ENCODE data around the gene TMEM201. TPM values are rescaled to one million over a fixed set of nuclear protein-coding genes. Genes with fewer than 3 reads are reported as not detected.

The TMEM201 gene
- total and polyA plus RNA-seq, 2 of the 4 experiments (the other 2 are of a cell fraction) = 1.3 to 8.7 TPM

- no peaks in the 10 kb centered on the region for H3K27me3 ChIP-seq (ENCODE audit: control insufficient read depth, insufficient read depth, low read length)
- dilution Hi-C loops (cut with HindIII; ENCODE audit: low sequenced_read_pairs, unreplicated experiment) = no loop called here
- H2BK15ac ChIP-seq (ENCODE audit: low read depth, low read length) = no peak overlapping the region
- BruUV-seq (replicated peaks) = no TSS peak
- H2AK9ac ChIP-seq (replicated peaks; ENCODE audit: low read depth, low read length, poor library complexity) = peak overlapping the region; percentile 93
- DNase-seq (peak; percentile 69), ATAC-seq (ENCODE audit: low read depth) (peak; percentile 30)
- no peak overlapping the region for H3K4me3 ChIP-seq (ENCODE audit: insufficient read depth, low read depth, low read length)
- peak overlapping the region in 1 of 2 experiments; percentile 53; a peak in 2 of 4 replicates for H4K8ac ChIP-seq (ENCODE audit: low read depth in 2 of 2, low read length in 2 of 2)
- H3K36me3 ChIP-seq (ENCODE audit: control insufficient read depth, insufficient read depth, low read length) = peaks cover 11% of the 10 kb centered on the region; the same call in 1 of the 2 replicates
- H3K4ac ChIP-seq (ENCODE audit: low read depth, low read length) = peak overlapping the region; percentile 32
- no peak overlapping the region for H3K56ac ChIP-seq (ENCODE audit: extremely low read depth, insufficient read depth, low read length)
- no peak overlapping the region for H2BK120ac ChIP-seq (ENCODE audit: low read depth, low read length)
- no peaks in the 10 kb centered on the region for H3K9me3 ChIP-seq (ENCODE audit: control insufficient read depth, insufficient read depth, low read length)
- no peak overlapping the region for H3K9ac ChIP-seq (ENCODE audit: low read depth, low read length)
- POLR2A ChIA-PET (ENCODE audit: unreplicated experiment) = no interaction called here
- H4K5ac ChIP-seq (ENCODE audit: low read depth, low read length) = no peak overlapping the region; the same call in 1 of the 2 replicates
- no peak overlapping the region for H2BK5ac ChIP-seq (ENCODE audit: low read depth, low read length, poor library complexity, severe bottlenecking)
- no peak overlapping the region for H2BK20ac ChIP-seq (ENCODE audit: low read depth, low read length)
- H3K27ac ChIP-seq (ENCODE audit: insufficient read depth, low read length) = no peak overlapping the region
- H2AFZ ChIP-seq (replicated peaks; ENCODE audit: low read length, poor library complexity) = peak overlapping the region; percentile 89
- H3K18ac ChIP-seq (ENCODE audit: low read depth, low read length) = no peak overlapping the region; the same call in 1 of the 2 replicates
- 47% methylated on average over 3 of the region's 25 CpGs; no CpG with 5 or more reads in 1 of the 2 experiments for WGBS, 2 experiments (ENCODE audit: extremely low coverage in 2 of 2, insufficient read length in 1 of 2)
- H3K14ac ChIP-seq (replicated peaks; ENCODE audit: low read depth, low read length) = no peak overlapping the region; the same call in 1 of the 2 replicates
- in situ Hi-C loops (cut with MboI; ENCODE audit: low sequenced_read_pairs) = no loop called here
- H2AK5ac ChIP-seq (ENCODE audit: low read depth, low read length) = peak overlapping the region; percentile 20; the same call in 1 of the 2 replicates
- H4K91ac ChIP-seq (ENCODE audit: insufficient read depth, low read depth, low read length) = 0 out of 2 replicates have a peak overlapping the region, but pooled peaks have one; percentile 6
- peaks cover 21% of the 10 kb centered on the region for H3K9me1 ChIP-seq (ENCODE audit: insufficient read depth, low read length)
- H3K4me1 ChIP-seq (ENCODE audit: control insufficient read depth, insufficient read depth, low read length) = peaks cover 17% of the 10 kb centered on the region
- peaks cover 45% of the 10 kb centered on the region for H4K20me1 ChIP-seq (ENCODE audit: insufficient read depth, low read length)
- CTCF ChIA-PET = interaction anchor here (0.6 to 1.6 kb wide), 2 partner anchors 20 to 22 kb away, joined by 4 to 5 read pairs; no protein-coding TSS in a partner anchor
- H3K4me2 ChIP-seq (ENCODE audit: low read depth, low read length) = no peak overlapping the region
- intact Hi-C loops (cut with micrococcal nuclease) = no loop called here
- TF ChIP-seq RFX5 (IDR thresholded peaks at IDR 0.05; ENCODE audit: low read depth, low read length) (peak; percentile 62; the same call in 1 of the 2 replicates), MAFK (IDR thresholded peaks at IDR 0.05; ENCODE audit: low read depth, low read length) (no peak)
- peaks cover 21 to 78% of the 10 kb centered on the region in 2 experiments for H3K79me1 ChIP-seq (ENCODE audit: low read depth in 1 of 2, low read length in 2 of 2)
- H3K23ac ChIP-seq (ENCODE audit: low read depth, low read length) = peak overlapping the region; percentile 64; the same call in 1 of the 2 replicates
Observed at GRCh38 chr1:9593492-9594465, 5.1 kb downstream of the TMEM201 start.

Data from IMR-90 (cell line).